DOHH2 (cell line): Measurements from ENCODE around the gene ETF1.

Source experiments
- CTCF ChIP-seq: fragments of 200-600 bp; sonication (generic); IDR thresholded peaks from one replicate; pipeline ENCODE4 v1.5.1; 2014; ENCODE audit warnings: antibody characterized with exemption, mild to moderate bottlenecking, low read depth, low read length; ENCODE audit not compliant: poor library complexity, severe bottlenecking
- EZH2phosphoT487 ChIP-seq: fragments of 200-600 bp; sonication (generic); IDR thresholded peaks from 2 replicates; pipeline ENCODE4 v1.6.1; 2017; ENCODE audit warnings: borderline replicate concordance, mild to moderate bottlenecking, antibody characterized with exemption, low read length, moderate library complexity, mixed read lengths

GRCh38 chr5:138528744-138529469, 14.1 kb downstream of the ETF1 start:
- TF ChIP-seq CTCF (no peak), EZH2phosphoT487 (no peak)
